PC-9 (cell line): Measurements from ENCODE around the gene CFAP61.

Source experiments
- EZH2 ChIP-seq: fragments of 200-600 bp; sonication (generic); IDR thresholded peaks from 2 replicates; pipeline ENCODE4 v1.8.0; 2017; ENCODE audit warnings: antibody characterized with exemption, low read depth
- TF ChIP-seq, protein P1 (sequence below): fragments of 200-600 bp; sonication (generic); conservative IDR thresholded peaks from 2 replicates; pipeline ENCODE4 v1.6.1; 2017; ENCODE audit warnings: mixed run types, antibody characterized with exemption, mild to moderate bottlenecking, moderate library complexity

DNA sequence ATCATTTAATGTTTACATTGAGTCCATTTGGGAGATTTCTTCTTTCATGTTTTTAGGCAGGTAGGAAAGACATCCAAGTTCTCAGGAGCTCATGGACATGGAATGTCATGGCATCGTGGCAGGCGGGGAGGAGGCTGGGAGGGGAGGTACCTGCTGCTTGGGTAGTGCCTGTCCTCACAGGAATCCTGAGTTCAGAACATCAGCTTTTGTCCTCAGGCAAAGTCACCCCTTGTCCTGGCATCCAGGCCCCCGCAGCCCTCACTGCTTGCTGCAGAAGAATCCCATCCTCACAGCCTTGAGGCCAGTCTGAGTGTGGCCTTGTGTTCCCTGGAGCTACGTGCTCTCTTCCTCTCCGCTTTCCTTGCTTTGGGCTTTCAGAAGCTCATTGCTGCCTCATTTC lies 157.4 kb downstream of the CFAP61 start:
- TF ChIP-seq, protein P1, sequence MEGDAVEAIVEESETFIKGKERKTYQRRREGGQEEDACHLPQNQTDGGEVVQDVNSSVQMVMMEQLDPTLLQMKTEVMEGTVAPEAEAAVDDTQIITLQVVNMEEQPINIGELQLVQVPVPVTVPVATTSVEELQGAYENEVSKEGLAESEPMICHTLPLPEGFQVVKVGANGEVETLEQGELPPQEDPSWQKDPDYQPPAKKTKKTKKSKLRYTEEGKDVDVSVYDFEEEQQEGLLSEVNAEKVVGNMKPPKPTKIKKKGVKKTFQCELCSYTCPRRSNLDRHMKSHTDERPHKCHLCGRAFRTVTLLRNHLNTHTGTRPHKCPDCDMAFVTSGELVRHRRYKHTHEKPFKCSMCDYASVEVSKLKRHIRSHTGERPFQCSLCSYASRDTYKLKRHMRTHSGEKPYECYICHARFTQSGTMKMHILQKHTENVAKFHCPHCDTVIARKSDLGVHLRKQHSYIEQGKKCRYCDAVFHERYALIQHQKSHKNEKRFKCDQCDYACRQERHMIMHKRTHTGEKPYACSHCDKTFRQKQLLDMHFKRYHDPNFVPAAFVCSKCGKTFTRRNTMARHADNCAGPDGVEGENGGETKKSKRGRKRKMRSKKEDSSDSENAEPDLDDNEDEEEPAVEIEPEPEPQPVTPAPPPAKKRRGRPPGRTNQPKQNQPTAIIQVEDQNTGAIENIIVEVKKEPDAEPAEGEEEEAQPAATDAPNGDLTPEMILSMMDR, result no peak
- TF ChIP-seq EZH2, result no peak
